Stimulated activated CD8-positive, alpha-beta memory T cell treated with anti-CD3 and anti-CD28 coated beads, Interleukin-4, amount 100 ng/mL, for 24 hours (primary cell): ENCODE data around the gene PIGH.

Experiments
- DNase-seq: peaks from one replicate; pipeline ENCODE4 v3.0.0-alpha.2; 2020; ENCODE audit warnings: low read depth

PIGH gene

DNA sequence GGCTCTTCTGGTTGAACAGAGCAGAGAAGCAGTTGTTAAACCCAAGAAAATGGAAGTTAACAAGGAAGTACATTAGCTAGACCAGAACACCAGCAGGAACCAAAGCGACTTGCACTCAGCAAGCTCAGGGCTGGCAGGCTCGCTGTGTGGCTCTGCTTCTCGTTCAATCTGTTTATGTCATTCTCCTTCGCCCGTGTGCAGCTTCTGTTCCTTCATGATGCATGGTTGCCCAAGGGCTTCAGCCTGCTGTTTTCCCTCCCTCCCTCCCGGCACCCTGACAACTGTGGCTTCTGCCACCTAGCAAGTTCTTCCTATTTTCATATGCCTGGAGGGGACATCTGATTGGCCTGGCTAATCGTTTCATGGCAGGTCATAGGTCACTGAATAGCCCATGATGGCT, 25.3 kb downstream of the PIGH start:
- no peak for DNase-seq

- DNase-seq, result no peak
Observed at GRCh38 chr14:67574156-67574555, 25.9 kb downstream of the PIGH start.

DNA sequence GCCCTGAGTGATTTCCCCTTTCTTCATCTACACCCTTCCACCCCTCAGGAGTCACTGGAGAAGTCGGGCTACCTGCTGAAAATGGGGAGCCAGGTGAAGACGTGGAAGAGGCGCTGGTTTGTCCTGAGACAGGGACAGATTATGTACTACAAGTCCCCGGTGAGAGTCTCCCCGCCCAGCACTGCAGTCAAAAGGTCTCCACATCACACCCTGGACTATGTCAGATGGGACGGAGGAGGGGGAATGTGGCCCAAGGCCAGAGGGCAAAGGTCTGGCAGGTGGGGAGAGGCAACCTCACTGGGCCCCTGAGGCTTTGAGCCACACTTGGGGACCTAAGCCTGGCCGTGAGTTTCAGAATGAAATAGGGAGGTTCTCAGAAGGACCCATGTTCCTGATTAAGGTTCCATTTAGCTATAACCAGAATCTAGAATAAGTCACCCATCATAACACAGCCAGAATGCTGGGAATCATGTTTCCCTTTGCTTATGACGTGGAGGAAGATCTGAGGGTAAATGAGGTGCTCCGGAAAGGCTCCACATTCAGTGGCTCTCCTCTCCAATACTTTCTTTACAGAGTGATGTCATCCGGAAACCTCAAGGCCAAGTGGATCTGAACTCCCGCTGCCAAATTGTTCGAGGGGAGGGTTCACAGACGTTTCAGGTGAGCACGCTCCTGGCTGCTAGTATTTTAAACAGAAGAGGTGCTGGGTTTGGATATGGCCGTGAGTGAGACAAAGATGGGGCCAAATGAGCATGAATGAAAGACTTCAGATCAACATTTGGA, 26.6 kb downstream of the PIGH start:
- DNase-seq, result no peak

DNA sequence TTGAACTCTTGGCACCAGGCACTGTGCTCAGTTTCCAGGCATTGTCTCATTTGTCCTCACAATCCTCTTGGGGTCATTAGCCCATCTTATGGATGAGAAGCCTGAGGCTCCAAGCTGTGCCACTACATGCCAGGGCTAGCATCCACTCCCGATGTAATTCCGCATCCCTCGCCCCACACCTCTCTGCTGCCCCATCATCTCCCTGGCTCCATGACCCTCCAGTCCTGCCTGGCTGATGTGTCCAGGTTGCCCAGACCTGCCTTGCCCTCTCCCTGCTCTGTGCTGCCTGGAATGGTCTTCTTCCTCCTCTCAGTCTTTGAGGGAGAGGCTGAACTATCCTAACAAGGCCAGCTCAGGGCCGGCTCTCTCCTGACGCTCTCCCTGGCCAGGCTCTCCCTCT, 27.5 kb downstream of the PIGH start:
- DNase-seq, result no peak

DNA sequence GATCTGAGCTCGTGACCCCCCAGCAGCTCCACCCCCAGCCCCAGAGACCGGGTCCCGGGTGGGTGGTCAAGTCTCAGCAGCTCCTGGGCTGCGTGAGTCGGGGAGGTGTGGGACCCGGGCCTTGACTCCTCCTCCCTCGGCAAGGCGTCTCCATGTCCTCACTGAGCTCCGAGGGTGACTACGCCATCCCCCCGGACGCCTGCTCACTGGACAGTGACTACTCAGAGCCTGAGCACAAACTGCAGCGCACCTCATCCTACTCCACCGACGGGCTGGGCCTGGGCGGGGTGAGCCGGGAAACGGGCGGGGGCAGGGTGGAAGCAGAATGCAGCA, 28.1 kb downstream of the PIGH start:
- DNase-seq, result no peak

DNA sequence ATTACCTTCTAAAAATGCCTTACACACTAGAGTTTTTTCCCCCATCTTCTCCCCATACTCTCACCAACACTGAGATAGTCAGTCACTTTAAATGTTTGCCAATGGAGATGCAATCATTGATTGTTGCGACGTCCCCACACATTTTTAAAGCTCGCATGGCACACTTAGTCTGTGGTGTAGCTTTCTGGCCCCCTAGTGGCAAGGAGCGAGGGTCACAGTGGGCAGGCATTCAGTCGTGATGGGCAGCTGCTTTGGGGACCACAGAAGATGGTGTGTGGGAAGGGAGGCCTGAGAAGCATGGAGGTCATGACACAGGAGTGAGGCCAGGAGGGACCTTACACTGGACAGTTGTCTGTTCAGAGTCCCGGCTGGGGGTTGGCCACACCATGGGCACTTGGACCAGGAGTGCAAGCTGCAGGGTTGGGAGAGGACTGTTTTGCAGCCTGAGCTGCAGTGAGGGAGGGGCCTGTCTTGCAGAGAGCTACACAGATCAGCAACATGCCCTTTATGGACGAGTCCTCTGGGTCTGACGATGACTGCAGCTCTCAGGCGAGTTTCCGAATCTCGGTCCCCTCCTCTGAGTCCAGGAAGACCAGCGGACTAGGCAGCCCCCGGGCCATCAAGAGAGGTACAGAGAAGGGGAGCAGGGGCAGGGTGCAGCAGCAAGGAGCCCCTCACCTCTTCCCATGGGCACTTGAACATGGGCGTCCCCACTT, 28.6 kb downstream of the PIGH start:
- peak; percentile 56 for DNase-seq

DNA sequence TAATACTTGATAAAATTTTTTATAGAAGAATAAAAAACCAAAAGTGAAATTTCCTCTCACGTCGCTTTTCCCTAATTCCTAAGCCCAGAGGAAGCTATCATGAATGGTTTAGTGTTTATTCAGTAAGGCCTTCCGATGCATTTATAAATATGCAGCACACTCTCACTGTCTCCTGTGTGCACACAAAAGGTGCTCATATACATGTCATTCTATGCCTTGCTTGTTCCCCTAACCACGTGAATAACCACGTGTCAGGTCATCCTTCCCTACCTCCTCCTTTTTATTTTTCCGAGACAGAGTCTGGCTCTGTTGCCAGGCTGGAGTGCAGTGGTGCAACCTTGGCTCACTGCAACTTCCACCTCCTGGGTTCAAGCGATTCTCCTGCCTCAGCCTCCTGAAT, 29.6 kb downstream of the PIGH start:
- no peak for DNase-seq

GRCh38 chr14:67569651-67570290, 30.3 kb downstream of the PIGH start:
- no peak for DNase-seq

- no peak for DNase-seq
Observed at GRCh38 chr14:67569011-67569650, 30.9 kb downstream of the PIGH start.

- DNase-seq, result no peak
Observed at GRCh38 chr14:67567654-67568053, 32.4 kb downstream of the PIGH start.

- DNase-seq, result no peak
Observed at GRCh38 chr14:67566908-67567307, 33.2 kb downstream of the PIGH start.

- DNase-seq, result no peak
Observed at GRCh38 chr14:67564236-67564635, 35.8 kb downstream of the PIGH start.

GRCh38 chr14:67562776-67563150, 37.3 kb downstream of the PIGH start:
- DNase-seq, result no peak

DNA sequence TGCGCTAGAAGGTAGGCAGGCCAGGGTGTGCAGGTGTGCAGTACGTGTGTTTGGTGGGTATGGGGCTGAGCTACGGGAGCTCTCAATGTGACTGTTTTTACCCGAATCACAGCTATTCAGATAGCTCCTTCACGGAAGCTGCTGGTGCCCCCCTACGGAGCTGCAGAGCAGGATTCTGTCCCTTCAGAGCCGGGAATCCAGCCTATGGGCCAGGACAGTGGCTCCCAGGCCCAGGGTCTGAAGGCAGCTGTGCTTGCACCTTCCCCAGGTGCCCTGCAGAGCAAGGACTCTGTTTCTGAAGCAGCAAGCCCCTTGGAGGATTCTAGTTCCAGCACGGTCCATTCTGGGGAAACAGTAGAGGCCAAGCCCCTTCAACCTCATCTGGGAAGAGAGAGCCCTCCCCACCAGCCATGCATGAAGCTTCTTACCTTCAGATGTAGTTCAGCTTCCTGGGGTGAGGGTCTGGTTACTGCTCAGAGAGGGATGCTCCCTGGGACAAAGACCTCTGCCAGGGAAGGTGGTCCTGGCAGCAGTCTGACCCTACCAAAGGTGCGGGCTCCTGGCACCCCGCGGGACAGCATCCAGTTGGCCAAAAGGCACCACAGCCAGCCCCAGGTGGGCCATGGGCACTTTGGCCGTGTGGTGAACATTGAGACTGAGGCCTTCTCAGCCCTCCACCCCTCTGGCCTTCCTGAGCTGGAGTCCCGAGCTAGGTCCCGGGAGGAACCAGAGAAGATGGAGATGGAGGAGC, 37.9 kb downstream of the PIGH start:
- DNase-seq, result no peak

- DNase-seq, result no peak
Observed at GRCh38 chr14:67559639-67560038, 40.4 kb downstream of the PIGH start.

GRCh38 chr14:67557656-67558055, 42.4 kb downstream of the PIGH start:
- DNase-seq, result no peak

GRCh38 chr14:67557118-67557517, 43.0 kb downstream of the PIGH start:
- no peak for DNase-seq

- DNase-seq, result no peak
Observed at GRCh38 chr14:67556671-67557070, 43.4 kb downstream of the PIGH start.

GRCh38 chr14:67555518-67556090, 44.5 kb downstream of the PIGH start:
- DNase-seq, result no peak

- DNase-seq, result no peak
Observed at GRCh38 chr14:67554341-67554740, 45.7 kb downstream of the PIGH start.

DNA sequence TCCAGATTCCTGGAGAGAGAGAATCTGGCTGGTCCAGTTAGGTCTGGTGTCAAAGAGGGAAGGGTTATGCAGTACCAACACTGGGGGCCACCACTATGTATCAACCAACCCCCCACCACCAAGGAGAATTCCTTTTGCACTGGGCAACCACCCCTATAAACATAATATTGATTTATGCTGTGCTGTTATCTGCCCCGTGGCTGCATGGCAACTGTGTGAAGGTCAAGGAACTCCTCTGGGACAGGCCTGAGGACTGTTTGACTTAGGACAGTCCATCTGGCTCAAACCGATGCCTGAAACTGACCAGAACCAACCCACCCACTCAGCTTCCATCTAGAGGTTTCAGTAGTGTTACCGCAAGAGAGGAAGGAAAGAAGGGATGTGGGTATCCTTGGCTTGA, 46.5 kb downstream of the PIGH start:
- no peak for DNase-seq

DNA sequence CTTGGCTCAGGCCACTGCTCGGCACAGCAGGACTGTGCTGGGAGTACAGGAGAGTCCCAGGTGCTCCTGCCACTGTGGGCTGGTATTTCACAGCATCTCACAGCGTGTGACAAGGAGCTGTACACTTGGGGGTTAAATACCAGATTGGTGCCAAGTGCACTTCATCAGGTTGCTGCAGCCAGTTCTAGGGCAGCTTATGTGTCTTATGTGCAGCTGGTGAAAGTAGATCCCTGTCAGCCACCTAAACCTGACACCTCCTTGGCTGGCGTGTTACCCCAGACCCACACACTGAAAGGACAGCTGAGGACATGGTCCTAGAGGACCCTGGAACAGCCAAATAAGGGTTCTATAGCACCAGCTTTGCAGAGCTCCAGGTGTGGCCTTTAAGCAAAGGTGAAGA, 48.1 kb downstream of the PIGH start:
- DNase-seq, result no peak
